NOMO-1 treated with dmso at 0.1 percent for 144 hours (cell line): Measurements from ENCODE around the gene CLDN6.

Experiments used
- DNase-seq: peaks from one replicate; lab custom pipeline; 2025; ENCODE audit not compliant: unreplicated experiment; lab: John Stamatoyannopoulos, UW

Gene CLDN6

GRCh38 chr16:3028716-3029319 lies 10.8 kb upstream of the CLDN6 start:
- no peak for DNase-seq

- DNase-seq: peak; percentile 55
Measured at GRCh38 chr16:3027983-3028715, 10.2 kb upstream of the CLDN6 start.

- DNase-seq: no peak
Measured at GRCh38 chr16:3027489-3027795, 9.5 kb upstream of the CLDN6 start.

- no peak for DNase-seq
Measured at GRCh38 chr16:3026609-3027488, 8.9 kb upstream of the CLDN6 start.

- DNase-seq: no peak
Measured at GRCh38 chr16:3026003-3026378, 8.0 kb upstream of the CLDN6 start.

- DNase-seq: no peak
Measured at GRCh38 chr16:3025032-3026002, 7.3 kb upstream of the CLDN6 start.

- peak; percentile 98 for DNase-seq
Measured at GRCh38 chr16:3023669-3024478, 5.9 kb upstream of the CLDN6 start, which contains the start of the genes HCFC1R1 and THOC6. TSS of gene HCFC1R1 (minus strand) at chr16:3023942. CDS start at chr16:3023941, 1 bp downstream. TSS of gene THOC6 (plus strand) at chr16:3024035. CDS start at chr16:3024327, 292 bp downstream.

- DNase-seq: no peak
Measured at GRCh38 chr16:3023415-3023668, 5.4 kb upstream of the CLDN6 start.

- no peak for DNase-seq
Measured at GRCh38 chr16:3022684-3023414, 4.9 kb upstream of the CLDN6 start.

GRCh38 chr16:3022208-3022683 lies 4.3 kb upstream of the CLDN6 start:
- DNase-seq: peak; percentile 47

- peak; percentile 78 for DNase-seq
Measured at GRCh38 chr16:3021449-3022207, 3.6 kb upstream of the CLDN6 start.

- no peak for DNase-seq
Measured at GRCh38 chr16:3020604-3021448, 2.8 kb upstream of the CLDN6 start.

GRCh38 chr16:3020247-3020603 lies 2.2 kb upstream of the CLDN6 start, which contains the start of gene TNFRSF12A:
TSS of gene TNFRSF12A (plus strand) at chr16:3020368. CDS start at chr16:3020398, 30 bp downstream.
- peak; percentile 57 for DNase-seq

GRCh38 chr16:3019594-3020246 lies 1.7 kb upstream of the CLDN6 start:
- DNase-seq: no peak

- no peak for DNase-seq
Measured at GRCh38 chr16:3017344-3017743, 639 bp downstream of the CLDN6 start.

- DNase-seq: no peak
Measured at GRCh38 chr16:3015865-3016521, 2.0 kb downstream of the CLDN6 start.

GRCh38 chr16:3014971-3015370 lies 3.0 kb downstream of the CLDN6 start:
- DNase-seq: no peak
